GM21576 (cell line): Measurements from ENCODE around the gene UGT3A2.
"Not testable (repeated sequence)": the region's sequence is repeated elsewhere in the genome, so short reads cannot be mapped to it uniquely, and the experiment has no call there.

Experiments
- ATAC-seq: cut with Tn5 transposase; IDR thresholded peaks from one replicate; pipeline ENCODE4 v1.9.1; 2021; ENCODE audit warnings: mild to moderate bottlenecking, moderate library complexity; ENCODE audit not compliant: unreplicated experiment

The UGT3A2 gene

GRCh38 chr5:36054647-36055046, 12.0 kb downstream of the UGT3A2 start:
- no peak for ATAC-seq

GRCh38 chr5:36052538-36052937, 14.1 kb downstream of the UGT3A2 start:
- no peak for ATAC-seq

GRCh38 chr5:36049949-36050348, 16.7 kb downstream of the UGT3A2 start:
- ATAC-seq, result no peak

- no peak for ATAC-seq
Observed at GRCh38 chr5:36047384-36048160, 19.1 kb downstream of the UGT3A2 start.

- no peak for ATAC-seq
Observed at GRCh38 chr5:36045895-36046294, 20.8 kb downstream of the UGT3A2 start.

GRCh38 chr5:36041537-36041845, 25.2 kb downstream of the UGT3A2 start:
- no peak for ATAC-seq

- no peak for ATAC-seq
Observed at GRCh38 chr5:36040651-36041536, 25.8 kb downstream of the UGT3A2 start.

GRCh38 chr5:36035696-36036095, 31.0 kb downstream of the UGT3A2 start:
- ATAC-seq, result no peak

GRCh38 chr5:36034536-36035134, 32.0 kb downstream of the UGT3A2 start:
- ATAC-seq, result not testable (repeated sequence)

- no peak for ATAC-seq
Observed at GRCh38 chr5:36033486-36033885, 33.2 kb downstream of the UGT3A2 start.

GRCh38 chr5:36033047-36033446, 33.6 kb downstream of the UGT3A2 start:
- no peak for ATAC-seq

GRCh38 chr5:36031223-36031622, 35.5 kb downstream of the UGT3A2 start:
- ATAC-seq, result no peak

GRCh38 chr5:36029914-36030313, 36.8 kb downstream of the UGT3A2 start:
- ATAC-seq, result no peak

GRCh38 chr5:36028816-36029465, 37.7 kb downstream of the UGT3A2 start:
- no peak for ATAC-seq

- no peak for ATAC-seq
Observed at GRCh38 chr5:36027711-36028110, 39.0 kb downstream of the UGT3A2 start.

- ATAC-seq, result no peak
Observed at GRCh38 chr5:36026706-36027465, 39.8 kb downstream of the UGT3A2 start.

- not testable (repeated sequence) for ATAC-seq
Observed at GRCh38 chr5:36022246-36022645, 44.4 kb downstream of the UGT3A2 start.

- not testable (repeated sequence) for ATAC-seq
Observed at GRCh38 chr5:36019584-36019983, 47.1 kb downstream of the UGT3A2 start.

- no peak for ATAC-seq
Observed at GRCh38 chr5:36017622-36018021, 49.1 kb downstream of the UGT3A2 start.

GRCh38 chr5:36017004-36017403, 49.7 kb downstream of the UGT3A2 start:
- ATAC-seq, result no peak
